ENCODE measurements around the gene CDK5R1.

- TF ChIP-seq CTCF (IDR thresholded peaks at IDR 0.05) = no peak
- TF ChIP-seq POLR2AphosphoS5 (IDR thresholded peaks at IDR 0.05) = no peak
Observed at GRCh38 chr17:32504166-32504990, 17.6 kb downstream of the CDK5R1 start.

All from transverse colon (tissue), 4 donors.